ENCODE measurements around the gene KLHL1. TPM values are rescaled to one million over a fixed set of nuclear protein-coding genes. Genes with fewer than 3 reads are reported as not detected.

KLHL1 gene
- total RNA-seq, 1 experiment from 2014 or later: 0.05 TPM

GRCh38 chr13:69882451-69882850 lies 225.8 kb downstream of the KLHL1 start:
- DNase-seq (ENCODE audit: extremely low read depth, low read depth): no peak

GRCh38 chr13:69879936-69880335 lies 228.3 kb downstream of the KLHL1 start:
- no peak for DNase-seq (ENCODE audit: extremely low read depth, low read depth)

GRCh38 chr13:69872321-69873047 lies 235.8 kb downstream of the KLHL1 start:
- DNase-seq (ENCODE audit: extremely low read depth, low read depth): no peak

GRCh38 chr13:69866555-69866954 lies 241.7 kb downstream of the KLHL1 start:
- no peak for DNase-seq (ENCODE audit: extremely low read depth, low read depth)

GRCh38 chr13:69857183-69857821 lies 250.9 kb downstream of the KLHL1 start:
- peak; percentile 55 for DNase-seq (ENCODE audit: extremely low read depth, low read depth)

GRCh38 chr13:69856331-69856730 lies 251.9 kb downstream of the KLHL1 start:
- DNase-seq (ENCODE audit: extremely low read depth, low read depth): no peak

GRCh38 chr13:69828527-69828926 lies 279.7 kb downstream of the KLHL1 start:
- DNase-seq (ENCODE audit: extremely low read depth, low read depth): no peak

GRCh38 chr13:69820180-69820579 lies 288.1 kb downstream of the KLHL1 start:
- no peak for DNase-seq (ENCODE audit: extremely low read depth, low read depth)

- DNase-seq (ENCODE audit: extremely low read depth, low read depth): no peak
Observed at GRCh38 chr13:69817333-69817869, 290.9 kb downstream of the KLHL1 start.

GRCh38 chr13:69809152-69809551 lies 299.1 kb downstream of the KLHL1 start:
- DNase-seq (ENCODE audit: extremely low read depth, low read depth): no peak

- no peak for DNase-seq (ENCODE audit: extremely low read depth, low read depth)
Observed at GRCh38 chr13:69796256-69796655, 312.0 kb downstream of the KLHL1 start.

GRCh38 chr13:69793783-69794453 lies 314.3 kb downstream of the KLHL1 start:
- no peak for DNase-seq (ENCODE audit: extremely low read depth, low read depth)

GRCh38 chr13:69776937-69777336 lies 331.3 kb downstream of the KLHL1 start:
- DNase-seq (ENCODE audit: extremely low read depth, low read depth): no peak

GRCh38 chr13:69769608-69770007 lies 338.6 kb downstream of the KLHL1 start:
- DNase-seq (ENCODE audit: extremely low read depth, low read depth): no peak

- no peak for DNase-seq (ENCODE audit: extremely low read depth, low read depth)
Observed at GRCh38 chr13:69761581-69761980, 346.7 kb downstream of the KLHL1 start.

GRCh38 chr13:69755101-69755500 lies 353.2 kb downstream of the KLHL1 start:
- DNase-seq (ENCODE audit: extremely low read depth, low read depth): no peak

- DNase-seq (ENCODE audit: extremely low read depth, low read depth): no peak
Observed at GRCh38 chr13:69751259-69751658, 357.0 kb downstream of the KLHL1 start.

GRCh38 chr13:69737129-69737935 lies 370.9 kb downstream of the KLHL1 start:
- DNase-seq (ENCODE audit: extremely low read depth, low read depth): no peak

GRCh38 chr13:69721631-69722030 lies 386.6 kb downstream of the KLHL1 start:
- no peak for DNase-seq (ENCODE audit: extremely low read depth, low read depth)

GRCh38 chr13:69720278-69720983 lies 387.8 kb downstream of the KLHL1 start:
- no peak for DNase-seq (ENCODE audit: extremely low read depth, low read depth)

Measured in NCI-H460 (cell line).